ENCODE results near the gene UPK3BL2. TPM values are rescaled to one million over a fixed set of nuclear protein-coding genes. Genes with fewer than 3 reads are reported as not detected.
A peak's percentile ranks its signal among the peaks of the same experiment; 100 is the strongest.
"Not testable (repeated sequence)": the region's sequence is repeated elsewhere in the genome, so short reads cannot be mapped to it uniquely, and the experiment has no call there.

The UPK3BL2 gene
- total RNA-seq, 1 experiment from 2014 or later, result 0.34 TPM

- not testable (repeated sequence) for DNase-seq (ENCODE audit: low read depth)
Measured at GRCh38 chr7:102531583-102531982, 11.9 kb downstream of the UPK3BL2 start.

GRCh38 chr7:102527822-102528793 lies 15.4 kb downstream of the UPK3BL2 start:
- not testable (repeated sequence) for DNase-seq (ENCODE audit: low read depth)

GRCh38 chr7:102527182-102527581 lies 16.3 kb downstream of the UPK3BL2 start:
- not testable (repeated sequence) for DNase-seq (ENCODE audit: low read depth)

- not testable (repeated sequence) for DNase-seq (ENCODE audit: low read depth)
Measured at GRCh38 chr7:102524803-102525202, 18.7 kb downstream of the UPK3BL2 start.

GRCh38 chr7:102520797-102521196 lies 22.7 kb downstream of the UPK3BL2 start:
- DNase-seq (ENCODE audit: low read depth), result not testable (repeated sequence)

- not testable (repeated sequence) for DNase-seq (ENCODE audit: low read depth)
Measured at GRCh38 chr7:102517550-102518147, 25.8 kb downstream of the UPK3BL2 start, which contains the start of gene RASA4B. Gene RASA4B, minus strand, starts transcription at chr7:102517777. Its CDS starts 67 bp downstream, at chr7:102517710.

- DNase-seq (ENCODE audit: low read depth), result not testable (repeated sequence)
Measured at GRCh38 chr7:102516951-102517350, 26.5 kb downstream of the UPK3BL2 start.

- not testable (repeated sequence) for DNase-seq (ENCODE audit: low read depth)
Measured at GRCh38 chr7:102515889-102516288, 27.6 kb downstream of the UPK3BL2 start.

- DNase-seq (ENCODE audit: low read depth), result not testable (repeated sequence)
Measured at GRCh38 chr7:102514881-102515721, 28.4 kb downstream of the UPK3BL2 start.

- DNase-seq (ENCODE audit: low read depth), result peak; percentile 49
Measured at GRCh38 chr7:102512642-102513221, 30.8 kb downstream of the UPK3BL2 start.

- not testable (repeated sequence) for DNase-seq (ENCODE audit: low read depth)
Measured at GRCh38 chr7:102511860-102512522, 31.5 kb downstream of the UPK3BL2 start.

- DNase-seq (ENCODE audit: low read depth), result not testable (repeated sequence)
Measured at GRCh38 chr7:102510575-102510974, 32.9 kb downstream of the UPK3BL2 start.

GRCh38 chr7:102507410-102508088 lies 35.9 kb downstream of the UPK3BL2 start:
- DNase-seq (ENCODE audit: low read depth), result not testable (repeated sequence)

- not testable (repeated sequence) for DNase-seq (ENCODE audit: low read depth)
Measured at GRCh38 chr7:102505298-102506185, 38.0 kb downstream of the UPK3BL2 start.

GRCh38 chr7:102503141-102503540 lies 40.4 kb downstream of the UPK3BL2 start:
- not testable (repeated sequence) for DNase-seq (ENCODE audit: low read depth)

GRCh38 chr7:102498321-102498720 lies 45.2 kb downstream of the UPK3BL2 start:
- DNase-seq (ENCODE audit: low read depth), result not testable (repeated sequence)

GRCh38 chr7:102497308-102497707 lies 46.2 kb downstream of the UPK3BL2 start:
- DNase-seq (ENCODE audit: low read depth), result not testable (repeated sequence)

- not testable (repeated sequence) for DNase-seq (ENCODE audit: low read depth)
Measured at GRCh38 chr7:102496861-102497260, 46.6 kb downstream of the UPK3BL2 start.

Data from M059J (cell line).